Activated T-cell treated with anti-CD3 and anti-CD28 coated beads, Interleukin-2, amount 50 U/mL, for 4 hours (primary cell): ENCODE results near the gene NR2F2. TPM values are rescaled to one million over a fixed set of nuclear protein-coding genes. Genes with fewer than 3 reads are reported as not detected.
A peak's percentile ranks its signal among the peaks of the same experiment; 100 is the strongest.

Source experiments
- ATAC-seq, 2 donors: fragments of 200-7000 bp; cut with Tn5 transposase; one replicate each; pipeline ENCODE4 v1.10.0; 2021
- DNase-seq: peaks from one replicate; pipeline ENCODE4 v3.0.0-alpha.2; 2020
- H3K27me3 Mint-ChIP-seq: one replicate; pipeline ENCODE4 v1.8.0; 2021; ENCODE audit warnings: low read depth, mixed read lengths
- H3K36me3 Mint-ChIP-seq: one replicate; pipeline ENCODE4 v1.8.0; 2022; ENCODE audit warnings: mixed read lengths; ENCODE audit not compliant: insufficient read depth
- H3K4me1 Mint-ChIP-seq: one replicate; pipeline ENCODE4 v1.8.0; 2021; ENCODE audit warnings: low read depth, mixed read lengths
- H3K4me3 Mint-ChIP-seq: one replicate; pipeline ENCODE4 v1.8.0; 2021; ENCODE audit warnings: mild to moderate bottlenecking, moderate library complexity, mixed read lengths
- H3K9me3 Mint-ChIP-seq: one replicate; pipeline ENCODE4 v1.8.0; 2021; ENCODE audit warnings: mixed read lengths
- total RNA-seq, 3 donors: library from RNA; stranded (reverse); gene quantifications; one replicate each; pipeline ENCODE4 v1.2.1, GENCODE V29; 2021

NR2F2 gene
- total RNA-seq, 3 donors from 2014 or later = 0.13 to 0.24 (median 0.15) TPM

GRCh38 chr15:96340598-96341512, 10.4 kb downstream of the NR2F2 start:
- ATAC-seq = no peak
- Mint-ChIP-seq H3K9me3 (no peaks in the 10 kb centered on the region), H3K4me3 (no peak overlapping the region), H3K36me3 (no peaks in the 10 kb centered on the region), H3K27me3 (peaks cover 88% of the 10 kb centered on the region), H3K4me1 (no peaks in the 10 kb centered on the region)
- DNase-seq = no peak

DNA sequence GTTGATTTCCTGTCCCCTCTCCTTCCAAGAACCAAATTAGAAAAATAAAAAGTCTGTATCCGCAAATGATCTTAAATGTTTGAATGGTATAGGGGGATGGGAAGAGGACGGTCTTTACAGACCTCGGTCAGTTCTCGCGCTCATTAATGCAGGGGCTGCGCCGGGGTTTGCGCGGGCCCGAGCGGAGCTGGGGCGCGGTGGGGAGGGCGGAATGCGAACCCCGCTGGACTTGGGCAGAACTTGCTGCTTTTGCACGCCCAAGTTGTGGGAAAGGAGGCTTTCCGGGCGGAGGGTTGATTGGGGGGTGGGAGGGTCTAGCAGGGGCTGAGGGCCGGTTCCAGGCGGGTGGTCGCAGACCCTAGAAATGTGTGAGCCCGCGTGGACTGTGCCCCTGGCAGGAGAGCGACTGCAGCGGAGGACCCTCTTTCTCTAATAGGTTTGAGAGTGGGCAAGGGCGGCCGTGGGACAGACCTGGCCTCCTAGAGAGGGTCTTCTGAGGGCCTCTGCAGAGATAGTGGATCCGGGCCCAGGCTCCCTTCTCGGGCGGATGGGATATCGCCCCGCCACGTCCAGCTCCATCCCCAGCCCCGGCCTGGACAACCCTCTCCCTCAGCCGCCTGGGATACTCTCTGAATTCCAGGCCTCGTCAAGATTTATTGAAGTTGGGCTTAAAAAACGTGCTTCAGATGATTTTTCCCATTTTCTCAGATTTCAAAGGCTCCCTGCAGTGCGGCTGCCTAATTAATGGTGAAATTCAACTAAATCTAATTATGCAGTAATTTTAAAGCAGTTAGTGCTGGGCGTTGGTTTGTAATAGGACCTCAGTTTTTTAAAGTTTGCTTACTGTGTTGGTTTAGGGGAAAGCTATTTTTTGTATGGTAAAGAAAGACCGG, 11.3 kb downstream of the NR2F2 start:
- ATAC-seq (no peak), DNase-seq (no peak)
- Mint-ChIP-seq H3K4me3 (no peak overlapping the region), H3K36me3 (no peaks in the 10 kb centered on the region), H3K9me3 (no peaks in the 10 kb centered on the region), H3K4me1 (no peaks in the 10 kb centered on the region), H3K27me3 (peaks cover 88% of the 10 kb centered on the region)

GRCh38 chr15:96342406-96343112, 12.1 kb downstream of the NR2F2 start:
- Mint-ChIP-seq H3K4me1 (no peaks in the 10 kb centered on the region), H3K9me3 (no peaks in the 10 kb centered on the region), H3K4me3 (no peak overlapping the region), H3K36me3 (no peaks in the 10 kb centered on the region), H3K27me3 (peaks cover 88% of the 10 kb centered on the region)
- ATAC-seq (no peak), DNase-seq (no peak)

DNA sequence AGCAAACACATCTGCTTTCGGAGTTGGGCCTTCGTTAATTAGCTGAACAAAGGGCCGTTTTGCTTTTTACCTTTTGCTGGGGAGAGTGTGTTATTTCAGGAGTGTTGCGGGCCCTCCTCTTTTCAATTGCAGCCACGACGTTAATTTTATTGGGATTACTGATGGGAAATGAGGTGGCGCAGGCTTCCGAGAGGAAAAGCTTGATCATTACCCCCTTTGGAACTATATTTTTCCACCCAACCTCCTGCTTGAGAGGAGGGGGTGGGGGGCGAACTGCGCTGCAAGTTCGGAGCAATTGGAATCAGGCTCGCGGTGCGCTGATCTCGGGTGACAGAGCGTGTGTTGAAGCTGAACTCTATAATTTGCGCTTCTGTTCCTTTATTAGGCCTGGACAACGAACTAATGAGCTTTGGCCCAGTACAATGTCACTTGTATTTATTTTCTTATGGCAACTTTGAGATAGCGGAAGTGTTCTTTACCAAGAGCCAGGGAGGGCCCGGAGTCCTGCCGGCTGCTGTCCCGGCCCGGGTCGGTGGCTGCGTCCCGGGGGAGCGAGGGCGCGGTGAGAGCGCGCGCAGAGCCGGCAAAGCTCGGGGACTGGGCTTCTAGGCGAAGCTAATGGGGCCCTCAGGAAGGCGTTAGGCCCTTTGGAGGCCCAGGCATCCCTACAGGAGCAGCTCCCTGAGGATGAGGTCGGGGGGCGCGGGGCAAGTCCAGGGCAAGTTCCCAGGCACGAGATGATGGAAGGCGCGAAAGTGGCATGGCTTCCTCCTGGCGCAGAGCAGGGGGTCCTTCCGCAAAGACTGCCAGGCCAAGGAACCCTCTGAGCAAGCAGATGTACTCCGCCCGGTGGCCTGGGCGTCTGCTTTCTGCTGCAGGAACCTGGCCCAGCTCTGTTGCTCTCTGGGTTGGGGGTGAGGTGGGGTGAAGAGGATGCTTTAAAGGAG, 12.9 kb downstream of the NR2F2 start:
- Mint-ChIP-seq H3K9me3 (no peaks in the 10 kb centered on the region), H3K4me1 (no peaks in the 10 kb centered on the region), H3K4me3 (no peak overlapping the region), H3K27me3 (peaks cover 92% of the 10 kb centered on the region), H3K36me3 (no peaks in the 10 kb centered on the region)
- DNase-seq (no peak), ATAC-seq (no peak)

DNA sequence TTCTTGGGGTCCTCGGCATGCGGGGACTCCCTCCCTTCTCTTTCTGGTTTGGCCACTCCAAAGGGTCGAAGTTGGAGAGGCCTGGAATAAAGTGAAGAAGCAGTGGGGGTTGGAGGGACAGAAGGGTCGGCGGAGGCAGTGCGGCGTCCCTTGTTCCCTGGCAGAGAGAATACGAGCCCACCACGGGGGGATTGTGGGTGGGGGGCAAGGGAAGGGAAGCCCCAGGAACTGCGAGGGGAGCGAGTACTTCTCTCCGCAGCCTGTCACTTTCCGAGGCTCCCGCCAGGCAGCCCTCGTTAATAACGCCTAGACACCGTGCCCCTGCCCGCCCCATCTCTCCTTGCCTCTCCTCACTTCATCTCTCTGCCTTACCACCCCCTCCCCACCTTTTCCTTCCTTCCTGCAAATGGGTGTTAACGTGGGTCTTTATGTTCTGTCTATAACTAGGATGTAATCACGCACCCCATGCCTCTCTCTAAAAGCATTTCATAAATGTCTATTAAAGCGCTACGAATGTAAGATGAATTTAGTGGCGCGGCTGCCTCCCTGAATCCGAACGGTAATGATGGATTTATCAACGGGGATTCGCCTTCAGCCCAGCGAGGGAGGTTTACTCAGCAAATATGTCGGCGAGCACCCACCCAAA, 13.7 kb downstream of the NR2F2 start:
- no peaks in the 10 kb centered on the region for H3K4me1 Mint-ChIP-seq
- no peaks in the 10 kb centered on the region for H3K9me3 Mint-ChIP-seq
- H3K4me3 Mint-ChIP-seq = no peak overlapping the region
- no peaks in the 10 kb centered on the region for H3K36me3 Mint-ChIP-seq
- no peak for ATAC-seq
- H3K27me3 Mint-ChIP-seq = peaks cover 94% of the 10 kb centered on the region
- no peak for DNase-seq

- no peaks in the 10 kb centered on the region for H3K4me1 Mint-ChIP-seq
- H3K4me3 Mint-ChIP-seq = no peak overlapping the region
- DNase-seq = no peak
- ATAC-seq = no peak
- no peaks in the 10 kb centered on the region for H3K9me3 Mint-ChIP-seq
- H3K36me3 Mint-ChIP-seq = no peaks in the 10 kb centered on the region
- H3K27me3 Mint-ChIP-seq = peaks cover 94% of the 10 kb centered on the region
Measured at GRCh38 chr15:96344706-96345559, 14.4 kb downstream of the NR2F2 start.

- DNase-seq (no peak), ATAC-seq (peak in 1 of 2 donors; percentile 14)
- Mint-ChIP-seq H3K4me3 (no peak overlapping the region), H3K36me3 (no peaks in the 10 kb centered on the region), H3K4me1 (no peaks in the 10 kb centered on the region), H3K9me3 (no peaks in the 10 kb centered on the region), H3K27me3 (peaks cover 92% of the 10 kb centered on the region)
Measured at GRCh38 chr15:96345560-96346399, 15.3 kb downstream of the NR2F2 start.

GRCh38 chr15:96346409-96346970, 16.0 kb downstream of the NR2F2 start:
- DNase-seq (no peak), ATAC-seq (no peak)
- peaks cover 95% of the 10 kb centered on the region for H3K27me3 Mint-ChIP-seq
- H3K36me3 Mint-ChIP-seq = no peaks in the 10 kb centered on the region
- H3K4me1 Mint-ChIP-seq = peaks cover 2% of the 10 kb centered on the region
- no peaks in the 10 kb centered on the region for H3K9me3 Mint-ChIP-seq
- H3K4me3 Mint-ChIP-seq = no peak overlapping the region

GRCh38 chr15:96347181-96348111, 16.9 kb downstream of the NR2F2 start:
- peaks cover 92% of the 10 kb centered on the region for H3K27me3 Mint-ChIP-seq
- DNase-seq (no peak), ATAC-seq (no peak)
- H3K9me3 Mint-ChIP-seq = no peaks in the 10 kb centered on the region
- peaks cover 2% of the 10 kb centered on the region for H3K4me1 Mint-ChIP-seq
- no peak overlapping the region for H3K4me3 Mint-ChIP-seq
- no peaks in the 10 kb centered on the region for H3K36me3 Mint-ChIP-seq

DNA sequence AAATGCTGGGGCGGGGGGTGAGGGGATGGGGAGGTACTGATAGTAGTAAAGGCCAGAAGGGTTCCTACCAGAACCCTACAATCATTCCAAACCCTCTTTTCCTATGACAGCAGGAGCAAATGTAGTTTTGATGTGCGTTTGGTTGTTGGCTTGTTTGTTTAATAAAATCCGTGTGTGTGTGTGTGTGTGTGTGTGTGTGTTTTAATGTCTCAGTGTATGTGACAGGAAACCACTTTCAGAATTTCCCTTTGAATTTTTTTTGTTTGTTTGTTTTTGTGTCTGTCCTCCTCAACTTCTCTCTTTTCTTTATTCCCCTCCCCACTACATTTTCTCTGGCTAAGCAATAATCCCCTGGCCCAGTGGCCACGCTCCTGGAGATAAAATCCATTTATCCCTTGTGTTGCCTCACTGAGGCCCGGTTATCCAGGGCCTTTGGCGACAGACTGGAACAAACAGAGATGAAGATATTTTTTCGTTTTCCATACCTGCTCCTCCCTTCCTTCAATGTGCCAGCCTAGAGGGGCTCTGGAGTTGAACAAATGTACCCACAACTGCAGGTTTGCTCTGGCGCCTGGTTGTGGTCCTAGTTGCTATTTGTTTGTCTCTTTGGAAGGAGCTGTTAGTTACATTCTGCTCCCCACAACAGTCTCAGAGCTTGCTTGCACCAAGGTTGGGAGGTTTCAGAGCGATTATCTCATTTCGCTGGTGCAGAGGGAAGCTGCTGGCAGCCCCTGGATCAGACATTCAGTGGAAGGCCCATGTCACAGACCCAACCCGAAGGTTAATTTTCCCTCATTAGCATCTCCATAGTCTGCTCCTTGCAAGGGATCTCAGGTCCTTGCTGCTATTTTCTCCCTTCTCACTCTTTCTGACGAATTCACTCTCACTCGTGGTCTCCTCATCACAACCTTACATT, 17.9 kb downstream of the NR2F2 start:
- Mint-ChIP-seq H3K9me3 (no peaks in the 10 kb centered on the region), H3K4me3 (no peak overlapping the region), H3K27me3 (peaks cover 92% of the 10 kb centered on the region), H3K36me3 (no peaks in the 10 kb centered on the region), H3K4me1 (peaks cover 2% of the 10 kb centered on the region)
- DNase-seq (no peak), ATAC-seq (no peak)
